Duodenal mucosa (tissue), 2 donors: ENCODE data around the gene CORO1C.
"Not testable (repeated sequence)": the region's sequence is repeated elsewhere in the genome, so short reads cannot be mapped to it uniquely, and the experiment has no call there.

ENCODE experiments used
- H3K27ac ChIP-seq: one replicate; pipeline ENCODE4 v1.7.0; 2013; ENCODE audit warnings: low read depth, low read length
- H3K27me3 ChIP-seq, 2 donors: one replicate each; pipeline ENCODE4 v1.7.0; 2013; ENCODE audit warnings: low read length in 2 of 2, control low read depth in 1 of 2; ENCODE audit not compliant: insufficient read depth in 2 of 2, control insufficient read depth in 1 of 2
- H3K36me3 ChIP-seq, 2 donors: one replicate each; pipeline ENCODE4 v1.7.0; 2013; ENCODE audit warnings: low read length in 2 of 2, control low read depth in 1 of 2; ENCODE audit not compliant: insufficient read depth in 2 of 2, control insufficient read depth in 1 of 2
- H3K4me1 ChIP-seq, 2 donors: one replicate each; pipeline ENCODE4 v1.7.0; 2013; ENCODE audit warnings: low read length in 2 of 2, control low read depth in 1 of 2; ENCODE audit not compliant: insufficient read depth in 2 of 2, control insufficient read depth in 1 of 2
- H3K4me3 ChIP-seq, 2 donors: one replicate each; pipeline ENCODE4 v1.7.0; 2013; ENCODE audit warnings: low read length in 2 of 2, low read depth in 1 of 2
- H3K9ac ChIP-seq, 2 donors: one replicate each; pipeline ENCODE4 v1.7.0; 2013; ENCODE audit warnings: low read length in 2 of 2, low read depth in 1 of 2
- H3K9me3 ChIP-seq, 2 donors: one replicate each; pipeline ENCODE4 v1.7.0; 2013; ENCODE audit warnings: low read length in 2 of 2, control low read depth in 1 of 2; ENCODE audit not compliant: control insufficient read depth in 1 of 2

Gene CORO1C

GRCh38 chr12:108664338-108665258 is 66.7 kb downstream of the CORO1C start:
- peak overlapping the region; percentile 20 to 24 for H3K9ac ChIP-seq

DNA sequence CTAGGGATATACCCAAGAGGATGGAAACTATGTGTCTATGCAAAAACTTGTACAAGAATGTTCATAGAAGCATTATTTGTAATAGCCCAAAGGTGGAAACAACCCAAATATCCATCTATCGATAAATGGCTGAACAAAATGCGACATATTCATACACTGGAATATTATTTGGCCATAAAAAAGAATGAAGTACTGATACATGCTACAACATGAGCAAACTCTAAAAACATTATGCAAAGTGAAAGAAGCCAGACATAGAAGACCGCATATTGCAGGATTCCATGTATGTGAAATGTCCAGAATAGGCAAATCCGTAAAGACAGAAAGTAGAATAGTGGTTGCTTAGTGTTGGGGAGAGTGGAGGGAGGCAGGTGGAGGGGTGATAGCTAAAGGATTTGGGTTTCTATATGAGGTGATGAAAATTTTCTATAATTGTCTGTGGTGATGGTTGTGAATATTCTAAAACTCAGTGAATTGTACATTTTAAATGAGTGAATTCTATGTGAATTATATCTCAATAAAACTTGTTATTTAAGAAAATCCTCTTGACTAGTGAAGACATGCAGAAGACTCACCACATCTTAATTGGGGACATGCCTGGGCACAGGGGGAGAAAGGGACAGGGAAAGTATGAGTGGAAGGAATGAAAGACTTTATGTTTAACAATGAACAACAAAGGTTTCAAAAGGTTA is 67.8 kb downstream of the CORO1C start:
- H3K4me1 ChIP-seq = peaks cover 24 to 35% of the 10 kb centered on the region in 2 donors
- no peak overlapping the region for H3K27ac ChIP-seq
- H3K9me3 ChIP-seq = no peaks in the 10 kb centered on the region
- H3K4me3 ChIP-seq = no peak overlapping the region
- H3K27me3 ChIP-seq = no peaks in the 10 kb centered on the region
- H3K9ac ChIP-seq = no peak overlapping the region
- peaks cover 6 to 12% of the 10 kb centered on the region in 2 donors for H3K36me3 ChIP-seq

More at GRCh38 chr12:108664338-108665258, 66.7 kb downstream of the CORO1C start:
- Histone ChIP-seq H3K36me3 (peaks cover 3 to 5% of the 10 kb centered on the region in 2 donors), H3K9me3 (no peaks in the 10 kb centered on the region), H3K4me3 (peak overlapping the region in 1 of 2 donors; percentile 3), H3K27me3 (no peaks in the 10 kb centered on the region), H3K4me1 (peaks cover 24 to 35% of the 10 kb centered on the region in 2 donors), H3K27ac (peak overlapping the region; percentile 35)

DNA sequence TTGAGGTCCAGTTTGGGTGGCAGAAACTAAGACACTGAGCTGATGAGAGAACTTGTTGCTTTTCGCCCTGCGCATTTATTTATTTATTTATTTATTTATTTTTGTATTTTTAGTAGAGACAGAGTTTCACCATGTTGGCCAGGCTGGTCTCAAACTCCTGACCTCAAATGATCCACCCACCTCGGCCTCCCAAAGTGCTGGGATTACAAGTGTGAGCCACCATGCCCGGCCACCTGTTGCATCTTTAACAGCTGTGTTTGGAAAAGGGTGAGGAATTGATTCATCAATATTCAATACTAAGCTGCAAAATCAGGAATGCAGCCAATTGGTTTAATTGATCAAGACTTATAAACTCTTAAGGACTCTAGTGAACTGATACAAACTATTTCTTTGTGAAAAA is 73.2 kb downstream of the CORO1C start:
- not testable (repeated sequence) for H3K9ac ChIP-seq, H3K4me3 ChIP-seq, H3K27me3 ChIP-seq, H3K4me1 ChIP-seq, H3K27ac ChIP-seq, H3K9me3 ChIP-seq
- H3K36me3 ChIP-seq = peaks cover 11 to 32% of the 10 kb centered on the region in 2 donors

GRCh38 chr12:108657130-108657745 is 74.1 kb downstream of the CORO1C start:
- Histone ChIP-seq H3K27me3 (no peaks in the 10 kb centered on the region), H3K9ac (no peak overlapping the region), H3K27ac (no peak overlapping the region), H3K4me1 (no peaks in the 10 kb centered on the region), H3K36me3 (peaks cover 11 to 36% of the 10 kb centered on the region in 2 donors), H3K9me3 (no peaks in the 10 kb centered on the region), H3K4me3 (no peak overlapping the region)

DNA sequence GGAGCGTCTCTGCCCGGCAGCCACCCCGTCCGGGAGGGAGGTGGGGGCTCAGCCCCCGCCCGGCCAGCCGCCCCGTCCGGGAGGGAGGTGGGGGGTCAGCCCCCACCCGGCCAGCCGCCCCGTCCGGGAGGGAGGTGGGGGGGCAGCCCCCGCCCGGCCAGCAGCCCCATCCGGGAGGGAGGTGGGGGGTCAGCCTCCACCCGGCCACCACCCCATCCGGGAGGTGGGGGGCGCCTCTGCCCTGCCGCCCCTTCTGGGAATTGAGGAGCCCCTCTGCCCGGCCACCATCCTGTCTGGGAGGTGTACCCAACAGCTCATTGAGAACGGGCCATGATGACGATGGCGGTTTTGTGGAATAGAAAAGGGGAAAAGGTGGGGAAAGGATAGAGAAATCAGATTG is 75.1 kb downstream of the CORO1C start:
- not testable (repeated sequence) for H3K9me3 ChIP-seq, H3K4me1 ChIP-seq, H3K27me3 ChIP-seq, H3K9ac ChIP-seq, H3K4me3 ChIP-seq, H3K27ac ChIP-seq
- H3K36me3 ChIP-seq = peaks cover 15 to 37% of the 10 kb centered on the region in 2 donors

GRCh38 chr12:108655812-108656175 is 75.5 kb downstream of the CORO1C start:
- not testable (repeated sequence) for H3K27ac ChIP-seq, H3K27me3 ChIP-seq, H3K4me1 ChIP-seq, H3K4me3 ChIP-seq, H3K9me3 ChIP-seq, H3K9ac ChIP-seq
- peaks cover 17 to 41% of the 10 kb centered on the region in 2 donors for H3K36me3 ChIP-seq

GRCh38 chr12:108654622-108655021 is 76.7 kb downstream of the CORO1C start:
- not testable (repeated sequence) for H3K4me3 ChIP-seq, H3K9ac ChIP-seq, H3K4me1 ChIP-seq, H3K9me3 ChIP-seq, H3K27me3 ChIP-seq, H3K27ac ChIP-seq
- H3K36me3 ChIP-seq = peaks cover 17 to 53% of the 10 kb centered on the region in 2 donors

DNA sequence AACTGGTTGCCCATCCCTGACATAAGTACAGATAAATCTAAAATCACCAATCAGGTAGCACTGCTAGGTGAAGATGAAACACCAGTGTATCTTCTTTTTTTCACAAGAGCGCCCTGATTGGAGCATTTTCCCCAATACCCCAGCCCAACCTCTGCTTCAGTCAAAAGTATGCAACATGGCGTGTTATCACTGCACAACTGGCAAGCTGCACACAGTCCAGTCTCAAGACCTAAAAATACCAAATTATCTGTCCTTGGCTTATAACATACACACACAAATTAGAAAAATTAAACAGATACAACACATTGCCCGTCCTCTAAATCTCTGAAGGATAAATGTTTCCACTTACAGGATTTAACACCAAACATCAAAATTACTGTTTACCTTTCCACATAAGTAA is 77.4 kb downstream of the CORO1C start:
- peaks cover 18 to 58% of the 10 kb centered on the region in 2 donors for H3K36me3 ChIP-seq
- no peak overlapping the region for H3K27ac ChIP-seq
- H3K4me1 ChIP-seq = no peaks in the 10 kb centered on the region
- no peak overlapping the region for H3K4me3 ChIP-seq
- H3K27me3 ChIP-seq = no peaks in the 10 kb centered on the region
- H3K9me3 ChIP-seq = no peaks in the 10 kb centered on the region
- no peak overlapping the region for H3K9ac ChIP-seq

GRCh38 chr12:108653082-108653516 is 78.2 kb downstream of the CORO1C start:
- peaks cover 19 to 58% of the 10 kb centered on the region in 2 donors for H3K36me3 ChIP-seq
- no peaks in the 10 kb centered on the region for H3K4me1 ChIP-seq
- no peaks in the 10 kb centered on the region for H3K27me3 ChIP-seq
- H3K9me3 ChIP-seq = no peaks in the 10 kb centered on the region
- no peak overlapping the region for H3K27ac ChIP-seq
- H3K4me3 ChIP-seq = no peak overlapping the region
- H3K9ac ChIP-seq = no peak overlapping the region

GRCh38 chr12:108650083-108650482 is 81.2 kb downstream of the CORO1C start:
- Histone ChIP-seq H3K4me3 (no peak overlapping the region), H3K4me1 (peaks cover 0 to 5% of the 10 kb centered on the region in 2 donors), H3K27me3 (no peaks in the 10 kb centered on the region), H3K27ac (no peak overlapping the region), H3K9me3 (no peaks in the 10 kb centered on the region), H3K36me3 (peaks cover 31 to 74% of the 10 kb centered on the region in 2 donors), H3K9ac (no peak overlapping the region)
